ENCODE data around the gene UBAP2L. TPM values are rescaled to one million over a fixed set of nuclear protein-coding genes. Genes with fewer than 3 reads are reported as not detected.

The UBAP2L gene
- total and polyA plus RNA-seq, 9 of the 15 experiments (the other 6 are each of a cell fraction or from before 2014, with no cell fraction given): 75.0 to 245 (median 119) TPM

DNA sequence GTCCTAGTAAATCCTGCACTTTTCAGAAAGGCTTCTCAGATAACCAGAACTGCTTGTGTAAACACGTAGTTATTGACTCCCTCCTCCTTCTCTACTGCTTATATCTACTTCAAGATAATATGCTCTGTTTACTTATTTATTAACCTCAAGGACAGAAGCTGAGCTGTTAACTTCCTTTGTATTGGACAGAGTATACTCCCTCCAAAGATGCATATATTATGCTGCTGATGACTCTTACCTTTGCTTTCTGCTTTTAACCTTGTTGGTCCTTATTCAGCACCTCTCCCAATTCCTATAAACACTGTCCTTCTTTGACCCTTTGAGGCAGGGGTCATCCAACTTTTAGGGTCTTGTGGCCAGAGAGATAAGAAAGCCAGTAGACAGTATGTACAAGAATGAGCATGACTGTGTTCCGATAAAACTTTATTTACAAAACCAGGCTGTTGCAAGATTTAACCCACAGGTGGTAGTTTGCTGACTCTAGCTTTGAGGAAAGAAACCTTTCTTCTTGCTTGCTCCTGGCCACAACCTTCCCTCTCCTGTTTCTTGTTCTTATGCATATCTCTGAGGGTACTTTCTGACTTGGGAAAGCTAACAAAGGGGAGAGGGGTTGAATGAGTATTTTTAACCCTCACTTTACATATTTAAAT lies 33.8 kb upstream of the UBAP2L start (continued):
- TF ChIP-seq, protein P1, sequence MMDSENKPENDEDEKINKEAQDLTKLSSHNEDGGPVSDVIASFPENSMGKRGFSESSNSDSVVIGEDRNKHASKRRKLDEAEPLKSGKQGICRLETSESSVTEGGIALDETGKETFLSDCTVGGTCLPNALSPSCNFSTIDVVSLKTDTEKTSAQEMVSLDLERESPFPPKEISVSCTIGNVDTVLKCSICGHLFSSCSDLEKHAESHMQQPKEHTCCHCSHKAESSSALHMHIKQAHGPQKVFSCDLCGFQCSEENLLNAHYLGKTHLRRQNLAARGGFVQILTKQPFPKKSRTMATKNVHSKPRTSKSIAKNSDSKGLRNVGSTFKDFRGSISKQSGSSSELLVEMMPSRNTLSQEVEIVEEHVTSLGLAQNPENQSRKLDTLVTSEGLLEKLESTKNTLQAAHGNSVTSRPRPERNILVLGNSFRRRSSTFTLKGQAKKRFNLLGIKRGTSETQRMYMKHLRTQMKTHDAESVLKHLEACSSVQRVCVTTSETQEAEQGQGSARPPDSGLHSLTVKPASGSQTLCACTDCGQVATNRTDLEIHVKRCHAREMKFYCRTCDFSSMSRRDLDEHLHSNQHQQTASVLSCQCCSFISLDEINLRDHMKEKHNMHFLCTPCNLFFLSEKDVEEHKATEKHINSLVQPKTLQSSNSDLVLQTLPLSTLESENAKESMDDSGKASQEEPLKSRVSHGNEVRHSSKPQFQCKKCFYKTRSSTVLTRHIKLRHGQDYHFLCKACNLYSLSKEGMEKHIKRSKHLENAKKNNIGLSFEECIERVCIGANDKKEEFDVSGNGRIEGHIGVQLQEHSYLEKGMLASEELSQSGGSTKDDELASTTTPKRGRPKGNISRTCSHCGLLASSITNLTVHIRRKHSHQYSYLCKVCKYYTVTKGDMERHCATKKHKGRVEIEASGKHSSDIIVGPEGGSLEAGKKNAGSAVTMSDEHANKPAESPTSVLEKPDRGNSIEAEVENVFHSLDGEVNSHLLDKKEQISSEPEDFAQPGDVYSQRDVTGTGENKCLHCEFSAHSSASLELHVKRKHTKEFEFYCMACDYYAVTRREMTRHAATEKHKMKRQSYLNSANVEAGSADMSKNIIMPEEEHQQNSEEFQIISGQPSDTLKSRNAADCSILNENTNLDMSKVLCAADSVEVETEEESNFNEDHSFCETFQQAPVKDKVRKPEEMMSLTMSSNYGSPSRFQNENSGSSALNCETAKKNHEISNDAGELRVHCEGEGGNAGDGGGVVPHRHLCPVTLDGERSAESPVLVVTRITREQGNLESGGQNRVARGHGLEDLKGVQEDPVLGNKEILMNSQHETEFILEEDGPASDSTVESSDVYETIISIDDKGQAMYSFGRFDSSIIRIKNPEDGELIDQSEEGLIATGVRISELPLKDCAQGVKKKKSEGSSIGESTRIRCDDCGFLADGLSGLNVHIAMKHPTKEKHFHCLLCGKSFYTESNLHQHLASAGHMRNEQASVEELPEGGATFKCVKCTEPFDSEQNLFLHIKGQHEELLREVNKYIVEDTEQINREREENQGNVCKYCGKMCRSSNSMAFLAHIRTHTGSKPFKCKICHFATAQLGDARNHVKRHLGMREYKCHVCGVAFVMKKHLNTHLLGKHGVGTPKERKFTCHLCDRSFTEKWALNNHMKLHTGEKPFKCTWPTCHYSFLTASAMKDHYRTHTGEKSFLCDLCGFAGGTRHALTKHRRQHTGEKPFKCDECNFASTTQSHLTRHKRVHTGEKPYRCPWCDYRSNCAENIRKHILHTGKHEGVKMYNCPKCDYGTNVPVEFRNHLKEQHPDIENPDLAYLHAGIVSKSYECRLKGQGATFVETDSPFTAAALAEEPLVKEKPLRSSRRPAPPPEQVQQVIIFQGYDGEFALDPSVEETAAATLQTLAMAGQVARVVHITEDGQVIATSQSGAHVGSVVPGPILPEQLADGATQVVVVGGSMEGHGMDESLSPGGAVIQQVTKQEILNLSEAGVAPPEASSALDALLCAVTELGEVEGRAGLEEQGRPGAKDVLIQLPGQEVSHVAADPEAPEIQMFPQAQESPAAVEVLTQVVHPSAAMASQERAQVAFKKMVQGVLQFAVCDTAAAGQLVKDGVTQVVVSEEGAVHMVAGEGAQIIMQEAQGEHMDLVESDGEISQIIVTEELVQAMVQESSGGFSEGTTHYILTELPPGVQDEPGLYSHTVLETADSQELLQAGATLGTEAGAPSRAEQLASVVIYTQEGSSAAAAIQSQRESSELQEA (IDR thresholded peaks at IDR 0.05; ENCODE audit: low read depth): no peak
- TF ChIP-seq HDAC8 (tag; IDR thresholded peaks at IDR 0.05) (no peak), MAFK (IDR thresholded peaks at IDR 0.05; ENCODE audit: low read length) (no peak), DDX20 (tag; IDR thresholded peaks at IDR 0.05; ENCODE audit: low read depth) (no peak), HDAC6 (IDR thresholded peaks at IDR 0.05; ENCODE audit: low read depth, low read length) (no peak), XRCC4 (IDR thresholded peaks at IDR 0.05; ENCODE audit: extremely low read depth, insufficient read depth, insufficient read length) (no peak), XRCC3 (IDR thresholded peaks at IDR 0.05) (no peak), RAD21 (CRISPR knock-in tag; conservative IDR thresholded peaks at IDR 0.05 in 1 of 2, IDR thresholded peaks at IDR 0.05 in 1 of 2) (no peak), ATF1 (CRISPR knock-in tag; IDR thresholded peaks at IDR 0.05) (no peak), ATF1 (tag; IDR thresholded peaks at IDR 0.05) (no peak; the same call in none of the 2 replicates), NR2C1 (IDR thresholded peaks at IDR 0.05) (peak; percentile 83), NR2C1 (tag; IDR thresholded peaks at IDR 0.05) (peak; percentile 74), NR1H2 (CRISPR knock-in tag; IDR thresholded peaks at IDR 0.05) (no peak), RFX7 (CRISPR knock-in tag; IDR thresholded peaks at IDR 0.05) (no peak), RBM22 (IDR thresholded peaks at IDR 0.05; ENCODE audit: low read depth, low read length, poor library complexity, severe bottlenecking) (no peak), MAFG (tag; conservative IDR thresholded peaks at IDR 0.05) (peak; percentile 48), ZNF507 (tag; conservative IDR thresholded peaks at IDR 0.05) (no peak), ZC3H8 (IDR thresholded peaks at IDR 0.05) (no peak), ZNF212 (CRISPR knock-in tag; IDR thresholded peaks at IDR 0.05) (no peak)
- TF ChIP-seq, protein P2, sequence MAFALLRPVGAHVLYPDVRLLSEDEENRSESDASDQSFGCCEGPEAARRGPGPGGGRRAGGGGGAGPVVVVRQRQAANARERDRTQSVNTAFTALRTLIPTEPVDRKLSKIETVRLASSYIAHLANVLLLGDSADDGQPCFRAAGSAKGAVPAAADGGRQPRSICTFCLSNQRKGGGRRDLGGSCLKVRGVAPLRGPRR (CRISPR knock-in tag; IDR thresholded peaks at IDR 0.05): no peak
- TF ChIP-seq, protein P3, sequence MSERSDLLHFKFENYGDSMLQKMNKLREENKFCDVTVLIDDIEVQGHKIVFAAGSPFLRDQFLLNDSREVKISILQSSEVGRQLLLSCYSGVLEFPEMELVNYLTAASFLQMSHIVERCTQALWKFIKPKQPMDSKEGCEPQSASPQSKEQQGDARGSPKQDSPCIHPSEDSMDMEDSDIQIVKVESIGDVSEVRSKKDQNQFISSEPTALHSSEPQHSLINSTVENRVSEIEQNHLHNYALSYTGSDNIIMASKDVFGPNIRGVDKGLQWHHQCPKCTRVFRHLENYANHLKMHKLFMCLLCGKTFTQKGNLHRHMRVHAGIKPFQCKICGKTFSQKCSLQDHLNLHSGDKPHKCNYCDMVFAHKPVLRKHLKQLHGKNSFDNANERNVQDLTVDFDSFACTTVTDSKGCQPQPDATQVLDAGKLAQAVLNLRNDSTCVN (CRISPR knock-in tag; IDR thresholded peaks at IDR 0.05): no peak
